ENCODE data around the gene YY1.

YY1 gene

GRCh38 chr14:100219126-100219785 is 19.7 kb upstream of the YY1 start:
- Histone ChIP-seq H3K36me3 (ENCODE audit: control insufficient read depth, insufficient read depth, low read length) (no peaks in the 10 kb centered on the region), H3K27me3 (replicated peaks; ENCODE audit: control insufficient read depth, insufficient read depth, low read length) (no peaks in the 10 kb centered on the region), H3K4me3 (replicated peaks; ENCODE audit: low read depth, low read length) (no peak overlapping the region)
- no peak for DNase-seq (ENCODE audit: extremely low read depth, insufficient read length)
- no peak for TF ChIP-seq CTCF (IDR thresholded peaks at IDR 0.05; ENCODE audit: insufficient read depth, low read length, poor library complexity, severe bottlenecking)

- H3K27me3 ChIP-seq (replicated peaks; ENCODE audit: control insufficient read depth, insufficient read depth, low read length), result no peaks in the 10 kb centered on the region
- TF ChIP-seq CTCF (IDR thresholded peaks at IDR 0.05; ENCODE audit: insufficient read depth, low read length, poor library complexity, severe bottlenecking), result no peak
- DNase-seq (ENCODE audit: extremely low read depth, insufficient read length), result peak; percentile 46
- peak overlapping the region; percentile 70 for H3K4me3 ChIP-seq (replicated peaks; ENCODE audit: low read depth, low read length)
- no peaks in the 10 kb centered on the region for H3K36me3 ChIP-seq (ENCODE audit: control insufficient read depth, insufficient read depth, low read length)
These were observed 17.3 kb upstream of the YY1 start for GRCh38 chr14:100221533-100222223.

GRCh38 chr14:100222224-100223093 is 16.5 kb upstream of the YY1 start:
- DNase-seq (ENCODE audit: extremely low read depth, insufficient read length), result no peak
- peak overlapping the region; percentile 70 for H3K4me3 ChIP-seq (replicated peaks; ENCODE audit: low read depth, low read length)
- no peaks in the 10 kb centered on the region for H3K36me3 ChIP-seq (ENCODE audit: control insufficient read depth, insufficient read depth, low read length)
- TF ChIP-seq CTCF (IDR thresholded peaks at IDR 0.05; ENCODE audit: insufficient read depth, low read length, poor library complexity, severe bottlenecking), result no peak
- no peaks in the 10 kb centered on the region for H3K27me3 ChIP-seq (replicated peaks; ENCODE audit: control insufficient read depth, insufficient read depth, low read length)

GRCh38 chr14:100223332-100224201 is 15.4 kb upstream of the YY1 start:
- TF ChIP-seq CTCF (IDR thresholded peaks at IDR 0.05; ENCODE audit: insufficient read depth, low read length, poor library complexity, severe bottlenecking), result no peak
- DNase-seq (ENCODE audit: extremely low read depth, insufficient read length), result no peak
- H3K27me3 ChIP-seq (replicated peaks; ENCODE audit: control insufficient read depth, insufficient read depth, low read length), result no peaks in the 10 kb centered on the region
- H3K36me3 ChIP-seq (ENCODE audit: control insufficient read depth, insufficient read depth, low read length), result no peaks in the 10 kb centered on the region
- no peak overlapping the region for H3K4me3 ChIP-seq (replicated peaks; ENCODE audit: low read depth, low read length)

- Histone ChIP-seq H3K4me3 (replicated peaks; ENCODE audit: low read depth, low read length) (no peak overlapping the region), H3K27me3 (replicated peaks; ENCODE audit: control insufficient read depth, insufficient read depth, low read length) (no peaks in the 10 kb centered on the region), H3K36me3 (ENCODE audit: control insufficient read depth, insufficient read depth, low read length) (no peaks in the 10 kb centered on the region)
- no peak for TF ChIP-seq CTCF (IDR thresholded peaks at IDR 0.05; ENCODE audit: insufficient read depth, low read length, poor library complexity, severe bottlenecking)
- no peak for DNase-seq (ENCODE audit: extremely low read depth, insufficient read length)
These were observed 14.6 kb upstream of the YY1 start for GRCh38 chr14:100224229-100224866.

Data from GM06990 (cell line).